K562 (cell line): ENCODE measurements around the gene RGS6.

Experiments used
- DNMT1 ChIP-seq: fragments of 450-650 bp; IDR thresholded peaks from 2 replicates; pipeline ENCODE4 v1.6.1; 2016; ENCODE audit warnings: antibody characterized with exemption, mild to moderate bottlenecking
- EGR1 ChIP-seq: fragments of 450-650 bp; conservative IDR thresholded peaks from 2 replicates; pipeline ENCODE4 v1.6.1; 2017; ENCODE audit warnings: mild to moderate bottlenecking
- GTF2A2 ChIP-seq: IDR thresholded peaks from 2 replicates; pipeline ENCODE4 v1.6.1; 2016; ENCODE audit warnings: mild to moderate bottlenecking, missing genetic modification characterization, missing compliant biosample characterization
- KLF10 ChIP-seq: fragments of 250-450 bp; sonication (Bioruptor Pico); IDR thresholded peaks from 2 replicates; pipeline ENCODE4 v1.6.1; 2021; ENCODE audit warnings: matching md5 sums
- NFE2 ChIP-seq: IDR thresholded peaks from 2 replicates; pipeline ENCODE4 v1.6.1; 2014; ENCODE audit warnings: antibody characterized with exemption, low read depth
- RBM25 ChIP-seq: fragments of 200-400 bp; formaldehyde crosslinking; IDR thresholded peaks from 2 replicates; pipeline ENCODE4 v1.6.1; 2018; ENCODE audit warnings: low read length, low read depth, moderate library complexity; ENCODE audit not compliant: severe bottlenecking
- TCF3 ChIP-seq: sonication (generic); formaldehyde crosslinking; IDR thresholded peaks from 2 replicates; pipeline ENCODE4 v1.4.0; 2020; ENCODE audit warnings: mild to moderate bottlenecking, missing genetic modification reagents
- ZNF197 ChIP-seq: fragments of 200-800 bp; sonication (Bioruptor generic); IDR thresholded peaks from 2 replicates; pipeline ENCODE4 v1.6.1; 2016; ENCODE audit warnings: low read depth, missing genetic modification characterization, missing compliant biosample characterization
- ZNF445 ChIP-seq: fragments of 250-450 bp; sonication (Bioruptor Pico); IDR thresholded peaks from 2 replicates; pipeline ENCODE4 v1.4.0; 2020; ENCODE audit warnings: low read depth, mild to moderate bottlenecking, moderate library complexity
- TF ChIP-seq, protein P1 (sequence below), 3 experiments: IDR thresholded peaks in 2 of 3; conservative IDR thresholded peaks in 1 of 3; 2 replicates each; pipeline ENCODE4 v1.5.1; 2011 to 2012; ENCODE audit warnings: low read length in 3 of 3, mild to moderate bottlenecking in 3 of 3, control low read depth in 2 of 3, improper control_type of control experiment in 1 of 3, inconsistent platforms in 1 of 3, low read depth in 1 of 3, mixed read lengths in 1 of 3, moderate library complexity in 1 of 3; ENCODE audit not compliant: insufficient read depth in 2 of 3
- TF ChIP-seq, protein P2 (sequence below): fragments of 450-650 bp; IDR thresholded peaks from 2 replicates; pipeline ENCODE4 v1.6.1; 2016
- TF ChIP-seq, protein P3 (sequence below): sonication (generic); formaldehyde crosslinking; IDR thresholded peaks from 2 replicates; pipeline ENCODE4 v1.8.0; 2022; ENCODE audit warnings: missing genetic modification reagents, mild to moderate bottlenecking, borderline replicate concordance

DNA sequence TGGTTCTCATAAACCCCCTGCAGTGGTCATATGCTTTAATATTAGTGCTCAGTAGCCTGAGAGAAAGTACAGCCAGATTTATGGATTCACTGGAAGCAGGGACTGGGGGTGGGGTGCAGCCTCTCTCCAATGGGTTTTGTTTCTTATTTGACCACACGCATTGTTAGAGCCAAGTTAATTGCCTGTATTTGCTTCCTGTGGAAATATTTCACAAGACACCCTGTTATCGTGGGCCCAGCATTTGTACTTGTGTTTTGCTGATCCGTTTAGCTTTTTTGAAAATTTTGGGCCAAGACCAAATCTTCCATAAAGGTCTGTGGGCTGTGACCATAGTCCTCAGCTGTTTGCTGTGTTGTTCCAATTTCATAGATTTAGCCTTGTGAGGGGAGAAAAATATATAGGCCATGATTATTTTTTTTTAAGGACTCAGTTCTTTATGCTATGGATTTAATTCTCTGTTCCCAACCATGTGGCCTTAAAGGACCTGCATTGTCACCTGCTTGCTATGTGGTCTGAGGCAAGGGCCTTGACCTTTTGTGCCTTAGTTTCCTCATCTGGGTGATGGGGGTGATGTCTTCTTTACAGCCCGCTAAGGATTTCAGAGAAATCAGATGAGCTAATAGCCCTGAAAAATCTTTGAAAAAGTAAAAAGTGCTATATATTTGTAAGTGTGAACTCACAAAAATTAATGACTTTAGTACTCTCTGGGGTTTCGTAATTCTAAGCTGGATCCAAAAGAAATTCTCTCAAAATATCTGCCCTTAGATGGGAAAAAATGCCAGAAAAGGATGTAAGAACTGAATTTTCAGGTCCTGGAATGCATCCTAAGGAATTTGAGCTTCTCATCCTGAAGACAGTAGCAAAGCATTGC, 591.4 kb downstream of the RGS6 start:
- TF ChIP-seq, protein P1, sequence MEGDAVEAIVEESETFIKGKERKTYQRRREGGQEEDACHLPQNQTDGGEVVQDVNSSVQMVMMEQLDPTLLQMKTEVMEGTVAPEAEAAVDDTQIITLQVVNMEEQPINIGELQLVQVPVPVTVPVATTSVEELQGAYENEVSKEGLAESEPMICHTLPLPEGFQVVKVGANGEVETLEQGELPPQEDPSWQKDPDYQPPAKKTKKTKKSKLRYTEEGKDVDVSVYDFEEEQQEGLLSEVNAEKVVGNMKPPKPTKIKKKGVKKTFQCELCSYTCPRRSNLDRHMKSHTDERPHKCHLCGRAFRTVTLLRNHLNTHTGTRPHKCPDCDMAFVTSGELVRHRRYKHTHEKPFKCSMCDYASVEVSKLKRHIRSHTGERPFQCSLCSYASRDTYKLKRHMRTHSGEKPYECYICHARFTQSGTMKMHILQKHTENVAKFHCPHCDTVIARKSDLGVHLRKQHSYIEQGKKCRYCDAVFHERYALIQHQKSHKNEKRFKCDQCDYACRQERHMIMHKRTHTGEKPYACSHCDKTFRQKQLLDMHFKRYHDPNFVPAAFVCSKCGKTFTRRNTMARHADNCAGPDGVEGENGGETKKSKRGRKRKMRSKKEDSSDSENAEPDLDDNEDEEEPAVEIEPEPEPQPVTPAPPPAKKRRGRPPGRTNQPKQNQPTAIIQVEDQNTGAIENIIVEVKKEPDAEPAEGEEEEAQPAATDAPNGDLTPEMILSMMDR (IDR thresholded peaks at IDR 0.05 in 2 of 3, conservative IDR thresholded peaks at IDR 0.05 in 1 of 3; ENCODE audit: insufficient read depth in 2 of 3, low read depth in 1 of 3, low read length in 3 of 3) = no peak
- TF ChIP-seq TCF3 (CRISPR knock-in tag) (no peak), ZNF445 (CRISPR knock-in tag) (no peak), EGR1 (no peak), RBM25 (no peak), KLF10 (CRISPR knock-in tag) (no peak), ZNF197 (no peak), GTF2A2 (tag) (no peak), NFE2 (no peak), DNMT1 (no peak)
- TF ChIP-seq, protein P2, sequence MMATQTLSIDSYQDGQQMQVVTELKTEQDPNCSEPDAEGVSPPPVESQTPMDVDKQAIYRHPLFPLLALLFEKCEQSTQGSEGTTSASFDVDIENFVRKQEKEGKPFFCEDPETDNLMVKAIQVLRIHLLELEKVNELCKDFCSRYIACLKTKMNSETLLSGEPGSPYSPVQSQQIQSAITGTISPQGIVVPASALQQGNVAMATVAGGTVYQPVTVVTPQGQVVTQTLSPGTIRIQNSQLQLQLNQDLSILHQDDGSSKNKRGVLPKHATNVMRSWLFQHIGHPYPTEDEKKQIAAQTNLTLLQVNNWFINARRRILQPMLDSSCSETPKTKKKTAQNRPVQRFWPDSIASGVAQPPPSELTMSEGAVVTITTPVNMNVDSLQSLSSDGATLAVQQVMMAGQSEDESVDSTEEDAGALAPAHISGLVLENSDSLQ = no peak
- TF ChIP-seq, protein P3, sequence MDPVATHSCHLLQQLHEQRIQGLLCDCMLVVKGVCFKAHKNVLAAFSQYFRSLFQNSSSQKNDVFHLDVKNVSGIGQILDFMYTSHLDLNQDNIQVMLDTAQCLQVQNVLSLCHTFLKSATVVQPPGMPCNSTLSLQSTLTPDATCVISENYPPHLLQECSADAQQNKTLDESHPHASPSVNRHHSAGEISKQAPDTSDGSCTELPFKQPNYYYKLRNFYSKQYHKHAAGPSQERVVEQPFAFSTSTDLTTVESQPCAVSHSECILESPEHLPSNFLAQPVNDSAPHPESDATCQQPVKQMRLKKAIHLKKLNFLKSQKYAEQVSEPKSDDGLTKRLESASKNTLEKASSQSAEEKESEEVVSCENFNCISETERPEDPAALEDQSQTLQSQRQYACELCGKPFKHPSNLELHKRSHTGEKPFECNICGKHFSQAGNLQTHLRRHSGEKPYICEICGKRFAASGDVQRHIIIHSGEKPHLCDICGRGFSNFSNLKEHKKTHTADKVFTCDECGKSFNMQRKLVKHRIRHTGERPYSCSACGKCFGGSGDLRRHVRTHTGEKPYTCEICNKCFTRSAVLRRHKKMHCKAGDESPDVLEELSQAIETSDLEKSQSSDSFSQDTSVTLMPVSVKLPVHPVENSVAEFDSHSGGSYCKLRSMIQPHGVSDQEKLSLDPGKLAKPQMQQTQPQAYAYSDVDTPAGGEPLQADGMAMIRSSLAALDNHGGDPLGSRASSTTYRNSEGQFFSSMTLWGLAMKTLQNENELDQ (CRISPR knock-in tag) = no peak
